Measurements from ENCODE around the gene OR10X1.

Gene OR10X1

GRCh38 chr1:158579733-158580132 is at the start of gene OR10X1:
Gene OR10X1, minus strand, starts transcription at chr1:158579899. Its CDS starts 0 bp downstream, at chr1:158579899.
- no peak for TF ChIP-seq CTCF (IDR thresholded peaks at IDR 0.05; ENCODE audit: borderline replicate concordance, control extremely low read depth, extremely low read depth, insufficient read depth, missing control alignments)
- no peak for DNase-seq (ENCODE audit: low spot score)
- in situ Hi-C loops (cut with MboI; ENCODE audit: low sequenced_read_pairs, unreplicated experiment) = no loop called here

GRCh38 chr1:158613764-158614163 is 34.1 kb upstream of the OR10X1 start:
- TF ChIP-seq CTCF (IDR thresholded peaks at IDR 0.05; ENCODE audit: borderline replicate concordance, control extremely low read depth, extremely low read depth, insufficient read depth, missing control alignments) = no peak
- no peak for DNase-seq (ENCODE audit: low spot score)
- in situ Hi-C loops (cut with MboI; ENCODE audit: low sequenced_read_pairs, unreplicated experiment) = no loop called here

GRCh38 chr1:158611916-158612315 is 32.2 kb upstream of the OR10X1 start:
- in situ Hi-C loops (cut with MboI; ENCODE audit: low sequenced_read_pairs, unreplicated experiment) = no loop called here
- no peak for TF ChIP-seq CTCF (IDR thresholded peaks at IDR 0.05; ENCODE audit: borderline replicate concordance, control extremely low read depth, extremely low read depth, insufficient read depth, missing control alignments)
- no peak for DNase-seq (ENCODE audit: low spot score)

- DNase-seq (ENCODE audit: low spot score) = no peak
- TF ChIP-seq CTCF (IDR thresholded peaks at IDR 0.05; ENCODE audit: borderline replicate concordance, control extremely low read depth, extremely low read depth, insufficient read depth, missing control alignments) = no peak
- in situ Hi-C loops (cut with MboI; ENCODE audit: low sequenced_read_pairs, unreplicated experiment) = no loop called here
Measured at GRCh38 chr1:158607296-158607695, 27.6 kb upstream of the OR10X1 start.

- in situ Hi-C loops (cut with MboI; ENCODE audit: low sequenced_read_pairs, unreplicated experiment) = no loop called here
- no peak for DNase-seq (ENCODE audit: low spot score)
- no peak for TF ChIP-seq CTCF (IDR thresholded peaks at IDR 0.05; ENCODE audit: borderline replicate concordance, control extremely low read depth, extremely low read depth, insufficient read depth, missing control alignments)
Measured at GRCh38 chr1:158604968-158605367, 25.3 kb upstream of the OR10X1 start, which contains the start of gene OR10Z1. Gene OR10Z1, plus strand, starts transcription at chr1:158605268. Its CDS starts 1,171 bp downstream, at chr1:158606439.

GRCh38 chr1:158600735-158601134 is 21.0 kb upstream of the OR10X1 start:
- in situ Hi-C loops (cut with MboI; ENCODE audit: low sequenced_read_pairs, unreplicated experiment) = no loop called here
- no peak for DNase-seq (ENCODE audit: low spot score)
- TF ChIP-seq CTCF (IDR thresholded peaks at IDR 0.05; ENCODE audit: borderline replicate concordance, control extremely low read depth, extremely low read depth, insufficient read depth, missing control alignments) = no peak

GRCh38 chr1:158586942-158587341 is 7.2 kb upstream of the OR10X1 start:
- TF ChIP-seq CTCF (IDR thresholded peaks at IDR 0.05; ENCODE audit: borderline replicate concordance, control extremely low read depth, extremely low read depth, insufficient read depth, missing control alignments) = no peak
- in situ Hi-C loops (cut with MboI; ENCODE audit: low sequenced_read_pairs, unreplicated experiment) = no loop called here
- no peak for DNase-seq (ENCODE audit: low spot score)

Measured in GM13976 (cell line).